IPS-NIHi7 (cell line): ENCODE measurements around the gene CMTM2.
"Not testable (repeated sequence)": the region's sequence is repeated elsewhere in the genome, so short reads cannot be mapped to it uniquely, and the experiment has no call there.

Experiments
- DNase-seq: peaks from one replicate; pipeline ENCODE4 v3.0.0; 2012; ENCODE audit warnings: mixed read lengths; ENCODE audit errors: extremely low spot score

CMTM2 gene

GRCh38 chr16:66581246-66581952, 2.1 kb downstream of the CMTM2 start:
- DNase-seq = no peak

- no peak for DNase-seq
Observed at GRCh38 chr16:66585481-66586239, 6.4 kb downstream of the CMTM2 start.

- no peak for DNase-seq
Observed at GRCh38 chr16:66587881-66588600, 8.8 kb downstream of the CMTM2 start.

GRCh38 chr16:66588981-66589713, 9.9 kb downstream of the CMTM2 start:
- peak; percentile 77 for DNase-seq

- no peak for DNase-seq
Observed at GRCh38 chr16:66590322-66590721, 11.1 kb downstream of the CMTM2 start.

GRCh38 chr16:66591018-66591417, 11.8 kb downstream of the CMTM2 start:
- no peak for DNase-seq

- no peak for DNase-seq
Observed at GRCh38 chr16:66592241-66592640, 13.0 kb downstream of the CMTM2 start.

GRCh38 chr16:66592814-66593213, 13.6 kb downstream of the CMTM2 start:
- no peak for DNase-seq

- DNase-seq = no peak
Observed at GRCh38 chr16:66594739-66595138, 15.5 kb downstream of the CMTM2 start.

GRCh38 chr16:66596559-66596958, 17.3 kb downstream of the CMTM2 start:
- not testable (repeated sequence) for DNase-seq

- no peak for DNase-seq
Observed at GRCh38 chr16:66596986-66597848, 18.0 kb downstream of the CMTM2 start.

GRCh38 chr16:66598111-66598510, 18.8 kb downstream of the CMTM2 start:
- DNase-seq = no peak

GRCh38 chr16:66599726-66600125, 20.5 kb downstream of the CMTM2 start:
- DNase-seq = no peak

GRCh38 chr16:66600477-66600876, 21.2 kb downstream of the CMTM2 start:
- no peak for DNase-seq

GRCh38 chr16:66601471-66601870, 22.2 kb downstream of the CMTM2 start:
- DNase-seq = no peak

- DNase-seq = peak; percentile 73
Observed at GRCh38 chr16:66603537-66604375, 24.5 kb downstream of the CMTM2 start.

- peak; percentile 88 for DNase-seq
Observed at GRCh38 chr16:66604376-66605176, 25.3 kb downstream of the CMTM2 start, which contains the start of gene CMTM3. Gene CMTM3 (plus strand): TSS chr16:66604704. CDS start chr16:66604806, 102 bp downstream.

GRCh38 chr16:66605177-66605978, 26.1 kb downstream of the CMTM2 start:
- DNase-seq = peak; percentile 66
